NB4 (cell line): Measurements from ENCODE around the gene SCLT1.
A peak's percentile ranks its signal among the peaks of the same experiment; 100 is the strongest.

Experiments used
- DNase-seq: peaks from one replicate; pipeline ENCODE4 v3.0.0; 2010; ENCODE audit warnings: low read depth
- H3K4me3 ChIP-seq: one replicate; pipeline ENCODE4 v1.5.1; 2011; ENCODE audit warnings: mild to moderate bottlenecking, low read depth, low read length, moderate library complexity
- MAX ChIP-seq: IDR thresholded peaks from 2 replicates; pipeline ENCODE4 v1.6.1; 2011; ENCODE audit warnings: low read depth, low read length
- MYC ChIP-seq: IDR thresholded peaks from 2 replicates; pipeline ENCODE4 v1.6.1; 2011; ENCODE audit warnings: low read depth, low read length
- POLR2A ChIP-seq: IDR thresholded peaks from 2 replicates; pipeline ENCODE4 v1.6.1; 2011; ENCODE audit warnings: mild to moderate bottlenecking; ENCODE audit not compliant: insufficient read length; ENCODE audit errors: extremely low read depth
- TF ChIP-seq, protein P1 (sequence below): IDR thresholded peaks from one replicate; pipeline ENCODE4 v1.5.1; 2012; ENCODE audit warnings: low read depth, low read length

The SCLT1 gene

DNA sequence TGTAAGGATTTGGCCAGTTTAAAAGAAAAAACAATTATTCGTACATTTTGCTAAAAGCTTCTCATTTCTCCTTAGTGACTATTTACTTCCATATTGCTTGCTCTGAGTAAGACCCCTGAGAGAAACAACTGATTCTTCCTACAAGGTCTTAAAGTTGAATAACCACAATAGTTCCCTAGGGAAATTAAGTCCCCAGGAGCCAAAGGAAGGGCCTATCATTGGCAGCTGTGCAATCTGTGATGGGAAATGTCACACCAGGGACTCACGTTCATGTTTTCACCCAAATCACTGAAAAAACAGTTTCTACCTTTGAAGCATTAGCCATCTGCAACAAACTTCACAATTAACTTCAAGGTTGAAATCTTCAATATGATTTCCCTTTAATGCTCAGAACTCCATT lies 217.1 kb downstream of the SCLT1 start:
- peak; percentile 25 for DNase-seq
- H3K4me3 ChIP-seq, result no peak overlapping the region
- TF ChIP-seq MAX (no peak), MYC (no peak), POLR2A (no peak)
- TF ChIP-seq, protein P1, sequence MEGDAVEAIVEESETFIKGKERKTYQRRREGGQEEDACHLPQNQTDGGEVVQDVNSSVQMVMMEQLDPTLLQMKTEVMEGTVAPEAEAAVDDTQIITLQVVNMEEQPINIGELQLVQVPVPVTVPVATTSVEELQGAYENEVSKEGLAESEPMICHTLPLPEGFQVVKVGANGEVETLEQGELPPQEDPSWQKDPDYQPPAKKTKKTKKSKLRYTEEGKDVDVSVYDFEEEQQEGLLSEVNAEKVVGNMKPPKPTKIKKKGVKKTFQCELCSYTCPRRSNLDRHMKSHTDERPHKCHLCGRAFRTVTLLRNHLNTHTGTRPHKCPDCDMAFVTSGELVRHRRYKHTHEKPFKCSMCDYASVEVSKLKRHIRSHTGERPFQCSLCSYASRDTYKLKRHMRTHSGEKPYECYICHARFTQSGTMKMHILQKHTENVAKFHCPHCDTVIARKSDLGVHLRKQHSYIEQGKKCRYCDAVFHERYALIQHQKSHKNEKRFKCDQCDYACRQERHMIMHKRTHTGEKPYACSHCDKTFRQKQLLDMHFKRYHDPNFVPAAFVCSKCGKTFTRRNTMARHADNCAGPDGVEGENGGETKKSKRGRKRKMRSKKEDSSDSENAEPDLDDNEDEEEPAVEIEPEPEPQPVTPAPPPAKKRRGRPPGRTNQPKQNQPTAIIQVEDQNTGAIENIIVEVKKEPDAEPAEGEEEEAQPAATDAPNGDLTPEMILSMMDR, result no peak

DNA sequence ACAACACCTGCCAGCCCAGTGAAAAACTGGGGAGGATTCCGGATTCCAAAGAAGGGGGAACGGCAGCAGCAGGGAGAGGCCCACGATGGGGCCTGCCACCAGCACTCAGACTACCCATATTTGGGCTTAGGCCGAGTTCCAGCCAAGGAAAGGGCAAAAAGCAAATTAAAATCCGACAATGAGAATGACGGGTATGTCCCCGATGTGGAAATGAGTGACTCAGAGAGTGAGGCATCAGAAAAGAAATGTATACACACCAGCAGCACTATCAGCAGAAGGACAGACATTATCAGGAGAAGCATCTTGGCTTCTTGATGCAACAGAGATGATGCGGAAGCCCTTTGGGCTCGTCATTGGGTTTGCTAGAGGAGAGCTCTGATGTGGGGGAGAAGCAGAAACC lies 221.4 kb downstream of the SCLT1 start:
- no peak for DNase-seq
- TF ChIP-seq, protein P1, result no peak
- no peak for TF ChIP-seq MAX
- TF ChIP-seq POLR2A, result no peak
- no peak for TF ChIP-seq MYC
- H3K4me3 ChIP-seq, result no peak overlapping the region

- TF ChIP-seq POLR2A (no peak), MAX (no peak), MYC (no peak)
- TF ChIP-seq, protein P1, result no peak
- no peak overlapping the region for H3K4me3 ChIP-seq
- DNase-seq, result no peak
Observed at GRCh38 chr4:128869776-128870509, 223.4 kb downstream of the SCLT1 start.

GRCh38 chr4:128868758-128869157 lies 224.6 kb downstream of the SCLT1 start:
- H3K4me3 ChIP-seq, result no peak overlapping the region
- DNase-seq, result peak; percentile 65
- TF ChIP-seq POLR2A (no peak), MAX (no peak), MYC (no peak)
- TF ChIP-seq, protein P1, result no peak

- H3K4me3 ChIP-seq, result no peak overlapping the region
Observed at GRCh38 chr4:128866691-128867090, 226.6 kb downstream of the SCLT1 start.

GRCh38 chr4:128866269-128866668 lies 227.1 kb downstream of the SCLT1 start:
- H3K4me3 ChIP-seq, result no peak overlapping the region
- TF ChIP-seq POLR2A (no peak), MYC (no peak), MAX (no peak)
- DNase-seq, result no peak

More at GRCh38 chr4:128866691-128867090, 226.6 kb downstream of the SCLT1 start:
- TF ChIP-seq MYC (no peak), MAX (no peak)
- DNase-seq, result no peak
